Forelimb muscle (tissue), 1 donor: Measurements from ENCODE around the gene TSPAN10. TPM values are rescaled to one million over a fixed set of nuclear protein-coding genes. Genes with fewer than 3 reads are reported as not detected.

Experiments used
- DNase-seq: peaks from one replicate; pipeline ENCODE4 v3.0.0-alpha.2; 2013; ENCODE audit warnings: low read depth
- polyA plus RNA-seq: library from polyadenylated mRNA; unstranded; fragments of 120-200 nt; gene quantifications from one replicate; pipeline ENCODE4 v1.2.1, GENCODE V29; 2013; ENCODE audit not compliant: insufficient read length

The TSPAN10 gene
- polyA plus RNA-seq, 1 donor, result 1.2 TPM

- DNase-seq, result no peak
These were observed 1.6 kb upstream of the TSPAN10 start for GRCh38 chr17:81635431-81635830.

- no peak for DNase-seq
These were observed 957 bp upstream of the TSPAN10 start for GRCh38 chr17:81635973-81636504.

- DNase-seq, result no peak
These were observed 1.7 kb downstream of the TSPAN10 start for GRCh38 chr17:81638683-81639082.

- DNase-seq, result no peak
These were observed 3.0 kb downstream of the TSPAN10 start for GRCh38 chr17:81640011-81640410.

GRCh38 chr17:81641825-81642489, 5.0 kb downstream of the TSPAN10 start:
- DNase-seq, result no peak

- DNase-seq, result no peak
These were observed 7.5 kb downstream of the TSPAN10 start for GRCh38 chr17:81644496-81644895.

- no peak for DNase-seq
These were observed 8.3 kb downstream of the TSPAN10 start for GRCh38 chr17:81644976-81645952.

- DNase-seq, result no peak
These were observed 10.0 kb downstream of the TSPAN10 start for GRCh38 chr17:81646869-81647600.

GRCh38 chr17:81647640-81648012, 10.6 kb downstream of the TSPAN10 start:
- no peak for DNase-seq

GRCh38 chr17:81648013-81648706, 11.2 kb downstream of the TSPAN10 start:
- no peak for DNase-seq

- no peak for DNase-seq
These were observed 11.7 kb downstream of the TSPAN10 start for GRCh38 chr17:81648707-81649085.

- DNase-seq, result no peak
These were observed 14.0 kb downstream of the TSPAN10 start for GRCh38 chr17:81650951-81651350.

GRCh38 chr17:81651692-81652091, 14.7 kb downstream of the TSPAN10 start:
- no peak for DNase-seq

- DNase-seq, result no peak
These were observed 16.1 kb downstream of the TSPAN10 start for GRCh38 chr17:81652906-81653771.

GRCh38 chr17:81655378-81656117, 18.6 kb downstream of the TSPAN10 start:
- no peak for DNase-seq

- DNase-seq, result no peak
These were observed 19.2 kb downstream of the TSPAN10 start, which contains the start of gene PDE6G for GRCh38 chr17:81656118-81656743. PDE6G (minus strand) TSS chr17:81656542; CDS start chr17:81653305, 3,237 bp downstream.

- no peak for DNase-seq
These were observed 19.8 kb downstream of the TSPAN10 start for GRCh38 chr17:81656835-81657234.

- DNase-seq, result no peak
These were observed 22.0 kb downstream of the TSPAN10 start for GRCh38 chr17:81659038-81659437.

GRCh38 chr17:81660441-81660840, 23.4 kb downstream of the TSPAN10 start:
- no peak for DNase-seq
